AG09319 (cell line): ENCODE results near the gene PCDHA1.

ENCODE experiments used
- DNase-seq: peaks from one replicate; pipeline ENCODE4 v3.0.0-alpha.2; 2010; ENCODE audit warnings: low read depth; ENCODE audit errors: extremely low read depth
- CTCF ChIP-seq: IDR thresholded peaks from 2 replicates; pipeline ENCODE4 v1.5.1; 2011; ENCODE audit warnings: low read depth, mild to moderate bottlenecking, inconsistent platforms, low read length, moderate library complexity

The PCDHA1 gene

DNA sequence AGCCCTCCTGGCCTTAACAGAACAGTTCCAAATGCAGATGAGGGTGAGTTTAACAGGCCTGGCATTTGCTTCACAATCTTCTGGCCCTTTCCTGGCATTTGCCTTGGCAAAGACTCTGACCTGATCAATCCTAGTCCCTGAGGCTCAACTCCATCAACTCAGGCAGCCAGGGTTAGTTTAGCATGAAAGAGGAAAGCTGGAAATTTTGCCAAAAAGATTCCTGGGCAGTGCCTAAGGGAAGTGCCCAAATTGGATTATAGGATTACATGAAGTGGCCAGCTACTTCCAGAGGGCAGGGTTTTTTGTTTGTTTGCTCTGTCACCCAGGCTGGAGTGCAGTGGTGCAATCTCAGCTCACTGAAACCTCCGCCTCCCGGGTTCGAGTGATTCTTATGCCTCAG is 217.1 kb downstream of the PCDHA1 start:
- no peak for DNase-seq
- TF ChIP-seq CTCF: no peak

- TF ChIP-seq CTCF: no peak
- no peak for DNase-seq
Observed at GRCh38 chr5:141003791-141004611, 218.1 kb downstream of the PCDHA1 start.

DNA sequence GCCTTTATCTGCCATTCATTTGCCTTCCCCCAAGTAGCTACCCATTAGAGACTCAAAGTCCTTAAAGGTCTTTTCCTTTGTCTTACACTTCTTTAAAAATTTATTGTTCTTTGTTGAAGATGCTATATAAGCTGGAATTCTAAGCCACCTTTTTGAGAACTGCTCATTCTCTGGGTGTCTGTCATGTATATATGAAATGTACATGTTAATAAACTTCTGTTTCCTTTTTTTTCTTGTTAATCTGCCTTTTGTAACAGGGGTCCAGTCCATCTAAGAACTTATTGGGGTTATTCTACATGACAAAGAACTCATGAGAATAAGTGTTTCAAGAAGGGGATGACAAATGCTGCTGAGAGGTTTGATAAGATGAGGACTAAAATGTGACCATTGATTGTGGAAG is 221.9 kb downstream of the PCDHA1 start:
- TF ChIP-seq CTCF: no peak
- DNase-seq: no peak

GRCh38 chr5:141010047-141010793 is 224.3 kb downstream of the PCDHA1 start:
- TF ChIP-seq CTCF: no peak
- no peak for DNase-seq

DNA sequence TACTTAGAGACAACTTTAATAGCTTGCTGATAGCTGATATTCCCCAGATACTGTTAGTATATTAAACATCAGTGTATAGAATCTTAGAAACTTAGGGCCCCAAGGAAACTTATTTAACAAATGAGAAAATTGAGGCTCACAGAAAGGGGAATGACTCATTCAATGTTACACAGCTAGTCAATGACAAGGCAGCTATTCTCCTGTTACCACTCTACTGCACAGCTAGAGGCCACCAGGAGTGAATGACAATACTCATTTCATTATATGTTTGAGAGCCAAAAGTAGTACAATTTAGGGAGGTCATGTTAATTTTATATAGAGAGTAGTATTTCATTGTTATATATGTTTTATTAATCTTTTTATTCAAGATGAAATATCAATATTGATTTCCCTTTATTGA is 232.0 kb downstream of the PCDHA1 start:
- no peak for TF ChIP-seq CTCF
- no peak for DNase-seq

DNA sequence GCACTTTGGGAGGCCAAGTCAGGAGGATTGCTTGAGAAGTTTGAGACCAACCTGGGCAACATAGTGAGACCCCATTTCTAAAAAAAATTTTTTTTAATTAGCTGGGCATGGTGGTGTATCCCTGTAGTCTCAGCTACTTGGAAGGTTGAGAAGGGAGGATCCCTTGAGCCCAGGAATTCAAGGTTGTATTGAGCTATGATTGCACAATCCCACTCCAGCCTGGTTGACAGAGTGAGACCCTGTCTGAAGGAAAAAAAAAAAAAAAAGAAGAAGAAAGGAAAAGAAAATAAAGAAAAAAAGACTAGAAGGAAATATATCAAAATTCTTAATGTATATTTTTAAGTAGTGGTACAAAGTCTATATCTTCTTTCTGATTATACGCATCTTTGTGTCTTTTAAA is 236.4 kb downstream of the PCDHA1 start:
- DNase-seq: no peak
- TF ChIP-seq CTCF: no peak

DNA sequence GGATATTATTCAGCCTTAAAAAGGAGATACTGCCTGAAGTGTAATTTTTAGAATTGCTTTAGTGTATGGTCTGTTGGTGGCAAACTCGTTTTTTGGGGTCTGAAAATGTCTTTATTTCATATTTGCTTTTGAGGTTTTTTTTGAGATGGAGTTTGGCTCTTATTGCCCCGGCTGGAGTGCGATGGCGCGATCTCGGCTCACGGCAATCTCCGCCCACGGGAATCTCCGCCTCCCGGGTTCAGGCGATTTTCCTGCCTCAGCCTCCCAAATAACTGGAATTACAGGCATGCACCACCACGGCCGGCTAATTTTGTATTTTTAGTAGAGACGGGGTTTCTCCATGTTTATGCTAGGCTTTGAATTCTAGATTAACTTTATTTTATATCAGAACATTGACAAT is 245.1 kb downstream of the PCDHA1 start:
- DNase-seq: no peak
- TF ChIP-seq CTCF: no peak
